ENCODE results near the gene TASOR.

GRCh38 chr3:56693750-56694149, 10.7 kb upstream of the TASOR start:
- no peak for TF ChIP-seq CTCF (IDR thresholded peaks at IDR 0.05)
- TF ChIP-seq POLR2A (IDR thresholded peaks at IDR 0.05): no peak
- TF ChIP-seq EP300 (IDR thresholded peaks at IDR 0.05): no peak
- peak in 1 of 4 donors; percentile 37 for TF ChIP-seq POLR2AphosphoS5 (IDR thresholded peaks at IDR 0.05)

Measured in sigmoid colon (tissue), 4 donors.